RWPE1 (cell line): ENCODE measurements around the gene DGCR6L.
"Not testable (repeated sequence)": the region's sequence is repeated elsewhere in the genome, so short reads cannot be mapped to it uniquely, and the experiment has no call there.

Experiments used
- CTCF ChIA-PET: fragments of 350-600 bp; sonication (Branson Sonifier 250); formaldehyde crosslinking; extraction: SDS; loops from one replicate; lab custom pipeline; 2021; lab: Yijun Ruan, JAX
- POLR2A ChIA-PET: fragments of 400-600 bp; formaldehyde crosslinking; extraction: SDS; loops from one replicate; lab custom pipeline; 2020; ENCODE audit warnings: antibody characterized with exemption; ENCODE audit not compliant: low non-redundant PET; lab: Yijun Ruan, JAX
- DNase-seq: peaks from one replicate; pipeline ENCODE4 v3.0.0; 2012; ENCODE audit warnings: low spot score
- H3K27ac ChIP-seq: fragments of 450-650 bp; 2 replicates; pipeline ENCODE4 v1.5.1; 2017
- CTCF ChIP-seq: fragments of 450-650 bp; conservative IDR thresholded peaks from 2 replicates; pipeline ENCODE4 v1.5.1; 2017; ENCODE audit warnings: low read depth, mild to moderate bottlenecking

The DGCR6L gene

GRCh38 chr22:20285473-20286311, 34.2 kb downstream of the DGCR6L start:
- CTCF ChIA-PET = interaction anchor here (1.1 to 1.4 kb wide), 3 partner anchors 30 to 129 kb away, joined by 3 to 8 read pairs (median 8); no protein-coding TSS in a partner anchor
- H3K27ac ChIP-seq, DNase-seq, POLR2A ChIA-PET: not testable (repeated sequence)
- peak; percentile 57 for TF ChIP-seq CTCF

- H3K27ac ChIP-seq = no peak overlapping the region
- TF ChIP-seq CTCF = no peak
- ChIA-PET POLR2A (no interaction called here), CTCF (interaction anchor here (1.4 to 2.0 kb wide), 2 partner anchors 110 to 127 kb away, joined by 7 to 8 read pairs; no protein-coding TSS in a partner anchor)
- DNase-seq = no peak
Measured at GRCh38 chr22:20284471-20285086, 35.3 kb downstream of the DGCR6L start.

GRCh38 chr22:20283674-20284066, 36.2 kb downstream of the DGCR6L start:
- no peak for DNase-seq
- no peak overlapping the region for H3K27ac ChIP-seq
- CTCF ChIA-PET = interaction anchor here (0.6 to 2.0 kb wide), 2 partner anchors 126 to 1303 kb away, joined by 3 to 7 read pairs; no protein-coding TSS in a partner anchor
- no peak for TF ChIP-seq CTCF
- POLR2A ChIA-PET = no interaction called here

- TF ChIP-seq CTCF = no peak
- no peak for DNase-seq
- ChIA-PET POLR2A (no interaction called here), CTCF (interaction anchor here (0.6 to 2.0 kb wide), 2 partner anchors 126 to 1302 kb away, joined by 3 to 7 read pairs; no protein-coding TSS in a partner anchor)
- no peak overlapping the region for H3K27ac ChIP-seq
Measured at GRCh38 chr22:20282901-20283673, 36.8 kb downstream of the DGCR6L start.

- DNase-seq = no peak
- ChIA-PET CTCF (interaction anchor here (1.3 kb wide), 1 partner anchor 125 kb away, joined by 4 read pairs; no protein-coding TSS in a partner anchor), POLR2A (no interaction called here)
- H3K27ac ChIP-seq = no peak overlapping the region
- TF ChIP-seq CTCF = no peak
Measured at GRCh38 chr22:20281891-20282290, 38.0 kb downstream of the DGCR6L start.

DNA sequence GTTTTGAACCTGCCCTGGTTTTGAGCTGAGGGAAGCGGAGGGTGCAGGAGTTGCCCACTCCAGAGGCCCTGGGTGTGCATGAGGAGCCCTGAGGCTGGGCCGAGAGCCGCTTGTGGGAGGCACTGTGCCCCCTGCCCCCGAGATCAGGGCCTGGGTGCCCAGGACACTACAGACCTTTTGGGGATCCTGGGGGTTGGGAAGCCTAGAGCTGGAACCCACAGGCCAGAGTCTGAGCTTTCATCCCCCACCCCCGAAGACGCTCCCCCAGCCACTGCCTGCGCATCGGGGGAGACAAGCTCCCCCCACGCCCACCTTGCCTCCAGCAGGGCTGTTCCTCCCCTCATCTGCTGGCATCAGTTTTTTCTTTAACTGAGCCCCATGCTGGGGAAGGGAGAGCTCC, 38.4 kb downstream of the DGCR6L start:
- CTCF ChIA-PET = interaction anchor here (1.3 kb wide), 1 partner anchor 124 kb away, joined by 4 read pairs; no protein-coding TSS in a partner anchor
- POLR2A ChIA-PET, H3K27ac ChIP-seq, DNase-seq: not testable (repeated sequence)
